GM12878 (cell line): ENCODE measurements around the gene ZNF30. TPM values are rescaled to one million over a fixed set of nuclear protein-coding genes. Genes with fewer than 3 reads are reported as not detected.
A peak's percentile ranks its signal among the peaks of the same experiment; 100 is the strongest.

Experiments
- ATAC-seq: fragments of 200-7000 bp; cut with Tn5 transposase; 3 replicates; pipeline ENCODE4 v1.9.1; 2020; ENCODE audit warnings: mild to moderate bottlenecking, moderate library complexity
- BruUV-seq: library from RNA; stranded (reverse); fragments of 400-500 nt; replicated peaks from 2 replicates; lab custom pipeline; 2021; lab: Mats Ljungman, UMichigan
- CTCF ChIA-PET: fragments of 300-600 bp; sonication (Branson Sonifier 250); formaldehyde crosslinking; extraction: SDS; loops from one replicate; lab custom pipeline; 2021; ENCODE audit warnings: inconsistent platforms; lab: Yijun Ruan, JAX
- POLR2A ChIA-PET: fragments of 350-600 bp; formaldehyde crosslinking; extraction: SDS; loops from one replicate; lab custom pipeline; 2021; ENCODE audit warnings: inconsistent platforms; lab: Charles Lee
- RAD21 ChIA-PET: fragments of 300-600 bp; sonication (Branson Sonifier 250); formaldehyde crosslinking; loops from one replicate; lab custom pipeline; 2023; ENCODE audit warnings: antibody characterized with exemption; ENCODE audit not compliant: unreplicated experiment; lab: Charles Lee
- SMC1A ChIA-PET: fragments of 300-600 bp; sonication (Branson Sonifier 250); formaldehyde crosslinking; loops from one replicate; lab custom pipeline; 2023; ENCODE audit not compliant: unreplicated experiment, uncharacterized antibody; lab: Charles Lee
- DNase-seq: peaks from one replicate; pipeline ENCODE4 v3.0.0-alpha.2; 2011; ENCODE audit warnings: low read depth, low spot score
- FAIRE-seq: peaks from 3 replicates; lab custom pipeline; 2011; peaks lifted over from hg19 to GRCh38; lab: Jason Lieb, UNC
- H2AFZ ChIP-seq: 2 replicates; pipeline ENCODE4 v1.6.0; 2011; ENCODE audit warnings: low read depth, low read length, control low read depth; ENCODE audit not compliant: control insufficient read depth
- H3K27ac ChIP-seq: 2 replicates; pipeline ENCODE4 v1.5.1; 2011; ENCODE audit warnings: control low read depth; ENCODE audit not compliant: control insufficient read depth, insufficient read depth
- H3K27me3 ChIP-seq, 2 experiments: replicated peaks in 1 of 2; 2 replicates each; pipeline versions ENCODE4 v1.6.0 to v1.6.1; 2011; ENCODE audit warnings: low read length in 1 of 2; ENCODE audit not compliant: control insufficient read depth in 2 of 2, insufficient read depth in 2 of 2
- H3K36me3 ChIP-seq, 2 experiments: 2 replicates each; pipeline ENCODE4 v1.5.1; 2011; ENCODE audit warnings: low read length in 1 of 2; ENCODE audit not compliant: control insufficient read depth in 2 of 2, insufficient read depth in 2 of 2
- H3K4me1 ChIP-seq: 2 replicates; pipeline ENCODE4 v1.6.1; 2011; ENCODE audit warnings: mild to moderate bottlenecking, low read length, moderate library complexity, mixed read lengths; ENCODE audit not compliant: control insufficient read depth, insufficient read depth
- H3K4me2 ChIP-seq: 2 replicates; pipeline ENCODE4 v1.6.0; 2011; ENCODE audit warnings: control low read depth; ENCODE audit not compliant: control insufficient read depth, insufficient read depth
- H3K4me3 ChIP-seq: fragments of 200-600 bp; sonication (generic); 2 replicates; pipeline ENCODE4 v1.5.1; 2016
- H3K79me2 ChIP-seq: 2 replicates; pipeline ENCODE4 v1.6.0; 2011; ENCODE audit warnings: low read length; ENCODE audit not compliant: control insufficient read depth, insufficient read depth
- H3K9ac ChIP-seq: 2 replicates; pipeline ENCODE4 v1.8.0; 2011; ENCODE audit warnings: low read length, control low read depth, mixed read lengths; ENCODE audit not compliant: control insufficient read depth, insufficient read depth
- H3K9me3 ChIP-seq: replicated peaks from 3 replicates; pipeline ENCODE4 v1.5.1; 2011; ENCODE audit warnings: mild to moderate bottlenecking, low read length; ENCODE audit not compliant: control insufficient read depth, insufficient read depth
- H4K20me1 ChIP-seq: 2 replicates; pipeline ENCODE4 v1.6.0; 2011; ENCODE audit not compliant: control insufficient read depth, insufficient read depth
- BRCA1 ChIP-seq: IDR thresholded peaks from 2 replicates; pipeline ENCODE4 v1.6.1; 2011; ENCODE audit warnings: low read depth, low read length, improper control_type of control experiment
- CEBPB ChIP-seq, 2 experiments: fragments of 150-350 bp in 1 of 2; IDR thresholded peaks; 2 replicates each; pipeline ENCODE4 v1.6.1; 2012 to 2014; ENCODE audit warnings: low read depth in 2 of 2, low read length in 2 of 2, borderline replicate concordance in 1 of 2, inconsistent platforms in 1 of 2
- CHD1 ChIP-seq: IDR thresholded peaks from 2 replicates; pipeline ENCODE4 v1.6.1; 2012; ENCODE audit warnings: low read depth, low read length, improper control_type of control experiment
- EED ChIP-seq: sonication (generic); IDR thresholded peaks from 2 replicates; pipeline ENCODE4 v1.6.1; 2016; ENCODE audit warnings: antibody characterized with exemption, low read depth
- FOXM1 ChIP-seq: IDR thresholded peaks from 2 replicates; pipeline ENCODE4 v1.6.1; 2012; ENCODE audit warnings: low read depth, mild to moderate bottlenecking, inconsistent platforms, low read length, moderate library complexity
- GATAD2B ChIP-seq: fragments of 450-650 bp; conservative IDR thresholded peaks from 2 replicates; pipeline ENCODE4 v1.6.1; 2017; ENCODE audit warnings: low read depth, mild to moderate bottlenecking, moderate library complexity
- HCFC1 ChIP-seq: fragments of 150-350 bp; IDR thresholded peaks from 2 replicates; pipeline ENCODE4 v1.6.1; 2014; ENCODE audit warnings: low read length
- IRF4 ChIP-seq: IDR thresholded peaks from 2 replicates; pipeline ENCODE4 v1.6.1; 2011; ENCODE audit warnings: low read depth, low read length
- MYC ChIP-seq: IDR thresholded peaks from 2 replicates; pipeline ENCODE4 v1.6.1; 2011; ENCODE audit warnings: mild to moderate bottlenecking, low read length, moderate library complexity, inconsistent platforms; ENCODE audit not compliant: insufficient read depth, insufficient replicate concordance, insufficient read length, severe bottlenecking
- NBN ChIP-seq: fragments of 450-650 bp; IDR thresholded peaks from 2 replicates; pipeline ENCODE4 v1.6.1; 2016
- NFIC ChIP-seq: IDR thresholded peaks from 2 replicates; pipeline ENCODE4 v1.6.1; 2012; ENCODE audit warnings: low read depth, mild to moderate bottlenecking, inconsistent platforms, low read length, moderate library complexity
- NFYA ChIP-seq: IDR thresholded peaks from 2 replicates; pipeline ENCODE4 v1.6.1; 2011; ENCODE audit warnings: low read depth, mild to moderate bottlenecking, low read length, improper control_type of control experiment, borderline replicate concordance
- POLR2A ChIP-seq: IDR thresholded peaks from 2 replicates; pipeline ENCODE4 v1.6.1; 2011; ENCODE audit warnings: low read depth, mild to moderate bottlenecking, low read length
- POLR2AphosphoS2 ChIP-seq: IDR thresholded peaks from 2 replicates; pipeline ENCODE4 v1.6.1; 2011; ENCODE audit warnings: low read depth, mild to moderate bottlenecking, low read length, improper control_type of control experiment, moderate library complexity
- STAT1 ChIP-seq: fragments of 450-650 bp; conservative IDR thresholded peaks from 2 replicates; pipeline ENCODE4 v1.6.1; 2014; ENCODE audit warnings: antibody characterized with exemption, mild to moderate bottlenecking
- SUPT20H ChIP-seq: IDR thresholded peaks from 2 replicates; pipeline ENCODE4 v1.6.1; 2011; ENCODE audit warnings: low read depth, mild to moderate bottlenecking, low read length, moderate library complexity, borderline replicate concordance; ENCODE audit not compliant: control insufficient read depth
- YY1 ChIP-seq: IDR thresholded peaks from 2 replicates; pipeline ENCODE4 v1.6.1; 2011; ENCODE audit warnings: low read depth, mild to moderate bottlenecking, low read length
- WGBS: methylation state at CpG from one replicate; pipeline ENCODE4 v1.1.6; 2016; ENCODE audit warnings: low lambda C conversion rate; ENCODE audit not compliant: insufficient replicate concordance, insufficient coverage; ENCODE audit errors: missing lambda C conversion rate; 5-methylcytosine and 5-hydroxymethylcytosine counted together
- in situ Hi-C: fragments of 300-500 bp; cut with MboI; formaldehyde crosslinking; loops from 9 replicates; pipeline ENCODE4 v1.14.3; 2018; ENCODE audit warnings: mixed read lengths
- intact Hi-C: fragments of 100-400 bp; cut with micrococcal nuclease; formaldehyde crosslinking; loops from one replicate; pipeline ENCODE4 v1.14.2; 2022; ENCODE audit not compliant: unreplicated experiment
- polyA plus RNA-seq, 11 experiments: library from polyadenylated mRNA; depleted of rRNA in 4 of 11; unstranded in 6 of 11; stranded (reverse) in 5 of 11; fragments of >200 nt; fragmentation: Nextera tagmentation in 4 of 11; fragmentation: Illumina TruSeq in 1 of 11; extraction: Ambion mirVana in 4 of 11; extraction: Trizol in 1 of 11; gene quantifications; 1 replicate in 1 of 11; 2 replicates in 10 of 11; pipeline versions ENCODE4 v1.2.1 to v1.2.3, GENCODE V29; 2011 to 2016; ENCODE audit warnings: inconsistent platforms in 2 of 11, missing spikeins in 2 of 11, low read depth in 1 of 11
- total RNA-seq, 4 experiments: library from RNA; depleted of rRNA in 3 of 4; stranded (reverse); fragments of >200 nt in 3 of 4; fragmentation: Illumina TruSeq in 1 of 4; extraction: Trizol in 1 of 4; gene quantifications; 2 replicates each; pipeline versions ENCODE4 v1.2.1 to v1.2.3, GENCODE V29; 2013 to 2021
- TF ChIP-seq, protein P1 (sequence below): IDR thresholded peaks from 2 replicates; pipeline ENCODE4 v1.6.1; 2012; ENCODE audit warnings: mild to moderate bottlenecking, low read depth, low read length
- TF ChIP-seq, protein P2 (sequence below): IDR thresholded peaks from 2 replicates; pipeline ENCODE4 v1.6.1; 2011; ENCODE audit warnings: borderline replicate concordance, low read depth, mild to moderate bottlenecking, moderate library complexity, low read length; ENCODE audit not compliant: insufficient read depth, poor library complexity, severe bottlenecking
- TF ChIP-seq, protein P3 (sequence below): fragments of 450-650 bp; IDR thresholded peaks from 2 replicates; pipeline ENCODE4 v1.6.1; 2016; ENCODE audit warnings: mild to moderate bottlenecking

ZNF30 gene
- total and polyA plus RNA-seq, 10 of the 15 experiments (the other 5 are each of a cell fraction or from before 2014, with no cell fraction given), result 0.85 to 2.3 (median 1.3) TPM

DNA sequence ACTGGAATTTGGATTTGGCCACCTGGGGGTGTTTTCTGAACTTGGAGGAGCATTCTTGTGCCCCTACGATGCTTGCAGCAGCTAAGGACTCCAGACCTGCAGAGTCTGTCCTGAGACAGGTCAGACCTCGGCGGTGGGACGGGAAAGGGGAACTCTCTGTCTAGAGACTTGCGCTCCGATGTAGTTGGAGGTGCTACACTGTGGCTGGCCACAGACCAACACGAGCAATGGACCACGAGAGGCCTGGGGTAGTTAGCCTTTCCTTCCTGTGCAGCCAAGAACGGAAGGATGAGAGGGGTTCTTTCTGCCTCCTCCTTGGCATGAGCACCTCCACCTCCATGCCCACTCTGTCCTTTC, 67.6 kb downstream of the ZNF30 start:
- Histone ChIP-seq H3K9me3 (no peaks in the 10 kb centered on the region; the same call in 2 of the 3 replicates), H3K4me3 (no peak overlapping the region), H3K4me1 (peaks cover 24% of the 10 kb centered on the region), H3K79me2 (no peaks in the 10 kb centered on the region), H3K4me2 (no peak overlapping the region), H3K27me3 (no peaks in the 10 kb centered on the region), H2AFZ (peak overlapping the region; percentile 10; the same call in 1 of the 2 replicates), H3K27ac (no peak overlapping the region), H3K9ac (no peak overlapping the region), H3K36me3 (no peaks in the 10 kb centered on the region), H4K20me1 (no peaks in the 10 kb centered on the region)
- POLR2A ChIA-PET, result no interaction called here
- ATAC-seq (no peak), DNase-seq (no peak), FAIRE-seq (no peak)
- in situ Hi-C loops, result no loop called here
- no TSS peak for BruUV-seq
- no peak for TF ChIP-seq STAT1
- TF ChIP-seq NFIC, result no peak
- no peak for TF ChIP-seq POLR2AphosphoS2
- TF ChIP-seq HCFC1, result no peak
- TF ChIP-seq YY1, result no peak
- TF ChIP-seq, protein P1, sequence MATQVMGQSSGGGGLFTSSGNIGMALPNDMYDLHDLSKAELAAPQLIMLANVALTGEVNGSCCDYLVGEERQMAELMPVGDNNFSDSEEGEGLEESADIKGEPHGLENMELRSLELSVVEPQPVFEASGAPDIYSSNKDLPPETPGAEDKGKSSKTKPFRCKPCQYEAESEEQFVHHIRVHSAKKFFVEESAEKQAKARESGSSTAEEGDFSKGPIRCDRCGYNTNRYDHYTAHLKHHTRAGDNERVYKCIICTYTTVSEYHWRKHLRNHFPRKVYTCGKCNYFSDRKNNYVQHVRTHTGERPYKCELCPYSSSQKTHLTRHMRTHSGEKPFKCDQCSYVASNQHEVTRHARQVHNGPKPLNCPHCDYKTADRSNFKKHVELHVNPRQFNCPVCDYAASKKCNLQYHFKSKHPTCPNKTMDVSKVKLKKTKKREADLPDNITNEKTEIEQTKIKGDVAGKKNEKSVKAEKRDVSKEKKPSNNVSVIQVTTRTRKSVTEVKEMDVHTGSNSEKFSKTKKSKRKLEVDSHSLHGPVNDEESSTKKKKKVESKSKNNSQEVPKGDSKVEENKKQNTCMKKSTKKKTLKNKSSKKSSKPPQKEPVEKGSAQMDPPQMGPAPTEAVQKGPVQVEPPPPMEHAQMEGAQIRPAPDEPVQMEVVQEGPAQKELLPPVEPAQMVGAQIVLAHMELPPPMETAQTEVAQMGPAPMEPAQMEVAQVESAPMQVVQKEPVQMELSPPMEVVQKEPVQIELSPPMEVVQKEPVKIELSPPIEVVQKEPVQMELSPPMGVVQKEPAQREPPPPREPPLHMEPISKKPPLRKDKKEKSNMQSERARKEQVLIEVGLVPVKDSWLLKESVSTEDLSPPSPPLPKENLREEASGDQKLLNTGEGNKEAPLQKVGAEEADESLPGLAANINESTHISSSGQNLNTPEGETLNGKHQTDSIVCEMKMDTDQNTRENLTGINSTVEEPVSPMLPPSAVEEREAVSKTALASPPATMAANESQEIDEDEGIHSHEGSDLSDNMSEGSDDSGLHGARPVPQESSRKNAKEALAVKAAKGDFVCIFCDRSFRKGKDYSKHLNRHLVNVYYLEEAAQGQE, result no peak
- no peak for TF ChIP-seq CHD1
- TF ChIP-seq NBN, result no peak
- no peak for TF ChIP-seq EED
- TF ChIP-seq CEBPB (IDR thresholded peaks at IDR 0.05; ENCODE audit: borderline replicate concordance in 1 of 2, low read depth in 2 of 2, low read length in 2 of 2), result no peak
- TF ChIP-seq IRF4, result no peak
- TF ChIP-seq SUPT20H, result no peak
- TF ChIP-seq MYC, result no peak
- TF ChIP-seq, protein P2, sequence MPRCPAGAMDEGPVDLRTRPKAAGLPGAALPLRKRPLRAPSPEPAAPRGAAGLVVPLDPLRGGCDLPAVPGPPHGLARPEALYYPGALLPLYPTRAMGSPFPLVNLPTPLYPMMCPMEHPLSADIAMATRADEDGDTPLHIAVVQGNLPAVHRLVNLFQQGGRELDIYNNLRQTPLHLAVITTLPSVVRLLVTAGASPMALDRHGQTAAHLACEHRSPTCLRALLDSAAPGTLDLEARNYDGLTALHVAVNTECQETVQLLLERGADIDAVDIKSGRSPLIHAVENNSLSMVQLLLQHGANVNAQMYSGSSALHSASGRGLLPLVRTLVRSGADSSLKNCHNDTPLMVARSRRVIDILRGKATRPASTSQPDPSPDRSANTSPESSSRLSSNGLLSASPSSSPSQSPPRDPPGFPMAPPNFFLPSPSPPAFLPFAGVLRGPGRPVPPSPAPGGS, result no peak
- no peak for TF ChIP-seq BRCA1
- no peak for TF ChIP-seq NFYA
- no peak for TF ChIP-seq POLR2A
- no peak for TF ChIP-seq FOXM1
- no peak for TF ChIP-seq GATAD2B
- TF ChIP-seq, protein P3, sequence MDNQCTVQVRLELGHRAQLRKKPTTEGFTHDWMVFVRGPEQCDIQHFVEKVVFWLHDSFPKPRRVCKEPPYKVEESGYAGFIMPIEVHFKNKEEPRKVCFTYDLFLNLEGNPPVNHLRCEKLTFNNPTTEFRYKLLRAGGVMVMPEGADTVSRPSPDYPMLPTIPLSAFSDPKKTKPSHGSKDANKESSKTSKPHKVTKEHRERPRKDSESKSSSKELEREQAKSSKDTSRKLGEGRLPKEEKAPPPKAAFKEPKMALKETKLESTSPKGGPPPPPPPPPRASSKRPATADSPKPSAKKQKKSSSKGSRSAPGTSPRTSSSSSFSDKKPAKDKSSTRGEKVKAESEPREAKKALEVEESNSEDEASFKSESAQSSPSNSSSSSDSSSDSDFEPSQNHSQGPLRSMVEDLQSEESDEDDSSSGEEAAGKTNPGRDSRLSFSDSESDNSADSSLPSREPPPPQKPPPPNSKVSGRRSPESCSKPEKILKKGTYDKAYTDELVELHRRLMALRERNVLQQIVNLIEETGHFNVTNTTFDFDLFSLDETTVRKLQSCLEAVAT, result no peak
- intact Hi-C loops, result no loop called here
- CTCF ChIA-PET, result interaction anchor here (0.6 kb wide), 1 partner anchor 779 kb away, joined by 3 read pairs; no protein-coding TSS in a partner anchor
- SMC1A ChIA-PET, result interaction anchor here (0.6 kb wide), 1 partner anchor 9 kb away, joined by 3 read pairs; no protein-coding TSS in a partner anchor
- RAD21 ChIA-PET, result no interaction called here
- WGBS, result 65% methylated on average over 9 of the region's 9 CpGs
